RPMI7951 (cell line): Measurements from ENCODE around the gene POLR2I. TPM values are rescaled to one million over a fixed set of nuclear protein-coding genes. Genes with fewer than 3 reads are reported as not detected.
A peak's percentile ranks its signal among the peaks of the same experiment; 100 is the strongest.

Experiments used
- DNase-seq: peaks from one replicate; pipeline ENCODE4 v3.0.0-alpha.2; 2012; ENCODE audit warnings: low read depth
- total RNA-seq: library from RNA; depleted of rRNA; stranded (reverse); fragments of >200 nt; shearing (Covaris generic); gene quantifications from 2 replicates; pipeline ENCODE4 v1.2.3, GENCODE V29; 2014; rRNA removed

Gene POLR2I
- 137 and 167 TPM in 2 replicates for total RNA-seq

DNA sequence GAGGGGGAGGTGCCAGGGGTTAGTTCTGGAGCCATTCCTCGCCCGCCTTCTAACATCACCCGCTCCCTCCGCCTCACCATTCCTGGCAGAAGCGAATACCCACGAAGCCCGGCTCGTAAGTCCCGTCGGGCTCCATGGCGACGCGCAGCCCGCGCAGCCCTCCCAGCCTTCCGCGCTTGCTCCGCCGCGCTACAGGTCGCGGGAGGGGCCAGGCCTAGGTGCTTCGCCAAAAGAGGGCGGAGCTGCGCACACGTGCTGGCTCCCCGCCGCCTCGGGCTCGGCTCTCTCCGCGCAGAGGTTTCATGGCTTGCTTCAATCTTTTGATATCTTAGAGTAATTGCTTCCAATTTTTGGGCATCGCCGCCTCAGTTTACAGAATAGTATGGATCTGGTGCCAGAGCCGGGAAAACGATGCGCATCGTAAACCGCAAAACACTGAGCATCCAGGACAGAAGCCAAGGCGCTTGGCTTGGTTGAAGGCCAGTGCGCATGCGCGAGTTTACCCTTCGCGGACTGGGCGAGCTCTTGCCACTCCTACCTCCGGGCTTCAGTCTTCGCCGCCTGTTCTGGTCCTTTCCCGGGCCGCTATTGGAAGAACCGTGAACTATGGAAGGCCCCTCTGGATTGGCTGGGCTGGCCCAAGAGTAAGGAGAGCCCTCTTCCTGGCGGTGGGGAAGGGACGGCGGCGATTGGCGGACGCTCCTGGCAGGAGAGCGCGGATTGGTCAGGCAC, at the start of gene POLR2I:
Gene POLR2I, minus strand, starts transcription at position 155 of the 732 bp plus-strand sequence. Its CDS starts 19 bp downstream, at position 136.
- peak; percentile 100 for DNase-seq

GRCh38 chr19:36163813-36164212, 49.1 kb upstream of the POLR2I start:
- no peak for DNase-seq

DNA sequence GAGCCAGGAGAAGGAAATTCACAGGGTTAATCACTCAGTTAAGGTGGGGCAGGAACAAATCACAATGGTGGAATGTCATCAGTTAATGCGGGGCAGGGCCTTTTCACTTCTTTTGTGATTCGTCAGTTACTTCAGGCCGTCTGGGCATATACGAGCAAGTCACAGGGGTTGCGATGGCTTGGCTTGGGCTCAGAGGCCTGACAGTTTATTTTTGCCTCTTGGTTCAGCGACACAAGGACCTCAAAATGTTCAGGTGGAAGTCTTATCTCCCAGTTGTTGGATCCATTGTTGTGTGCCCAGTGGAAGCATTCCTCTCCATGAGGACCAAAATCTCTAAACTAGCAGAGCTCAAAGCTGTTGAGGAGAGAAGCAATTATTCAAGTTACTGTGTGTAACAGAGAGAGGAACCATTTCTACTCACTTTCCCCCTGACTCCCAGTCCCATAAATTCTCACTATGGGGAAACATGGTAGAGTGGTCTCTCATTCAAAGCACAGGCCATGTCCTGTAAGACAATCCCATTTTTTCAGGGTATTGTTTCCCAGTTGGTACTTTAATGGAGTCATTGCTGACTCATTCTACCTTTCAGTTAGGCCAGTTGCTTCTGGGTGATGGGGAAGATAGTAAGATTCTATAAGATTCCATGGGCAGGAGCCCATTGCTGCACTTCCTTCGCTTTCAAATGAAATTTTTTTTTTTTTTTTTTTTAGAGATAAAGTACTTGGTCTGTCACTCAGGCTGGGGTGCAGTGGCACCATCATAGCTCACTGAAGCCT, 46.3 kb upstream of the POLR2I start:
- no peak for DNase-seq

GRCh38 chr19:36153126-36153525, 38.5 kb upstream of the POLR2I start:
- DNase-seq, result no peak

DNA sequence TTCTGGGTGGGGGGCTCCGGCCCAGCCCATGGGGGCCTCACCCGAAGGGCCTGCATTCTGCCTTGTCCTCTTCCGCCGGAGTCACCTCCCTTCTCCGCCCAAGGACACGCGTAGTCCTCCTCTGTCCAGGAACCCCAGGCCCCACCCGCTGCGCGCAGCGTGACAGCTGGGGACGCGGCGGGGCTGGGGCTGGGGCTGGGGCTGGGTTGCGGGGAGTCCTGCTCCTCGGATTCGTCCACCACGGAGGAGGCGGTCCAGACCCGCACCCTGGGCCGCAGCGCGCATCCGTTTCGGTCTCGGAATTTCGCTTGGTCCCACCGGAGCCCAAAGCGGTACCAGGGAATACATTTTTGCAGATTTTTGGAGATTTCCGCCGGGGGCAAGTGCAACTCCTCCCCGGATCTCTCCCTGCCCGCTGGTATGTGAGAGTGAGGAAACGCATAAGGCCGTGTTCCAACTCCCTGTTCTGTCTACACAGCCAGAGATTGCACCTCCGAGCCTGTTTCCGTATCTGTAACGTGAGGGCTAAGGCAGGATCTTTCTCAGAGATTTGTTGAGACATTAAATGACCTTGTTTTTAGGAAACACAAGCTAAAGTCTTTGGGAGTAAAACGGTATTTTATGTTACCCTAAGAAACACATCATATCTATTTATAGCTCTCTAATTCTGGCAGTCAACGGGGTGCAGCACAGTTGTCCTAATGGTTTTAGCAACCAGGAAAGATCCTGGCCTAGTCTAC, 37.8 kb upstream of the POLR2I start, which contains the start of gene COX7A1:
Gene COX7A1, minus strand, starts transcription at position 96 of the 740 bp plus-strand sequence. Its CDS starts 40 bp downstream, at position 56.
- DNase-seq, result peak; percentile 42

- no peak for DNase-seq
These were observed 37.3 kb upstream of the POLR2I start for GRCh38 chr19:36152019-36152351.

GRCh38 chr19:36151144-36152018, 36.7 kb upstream of the POLR2I start:
- no peak for DNase-seq

DNA sequence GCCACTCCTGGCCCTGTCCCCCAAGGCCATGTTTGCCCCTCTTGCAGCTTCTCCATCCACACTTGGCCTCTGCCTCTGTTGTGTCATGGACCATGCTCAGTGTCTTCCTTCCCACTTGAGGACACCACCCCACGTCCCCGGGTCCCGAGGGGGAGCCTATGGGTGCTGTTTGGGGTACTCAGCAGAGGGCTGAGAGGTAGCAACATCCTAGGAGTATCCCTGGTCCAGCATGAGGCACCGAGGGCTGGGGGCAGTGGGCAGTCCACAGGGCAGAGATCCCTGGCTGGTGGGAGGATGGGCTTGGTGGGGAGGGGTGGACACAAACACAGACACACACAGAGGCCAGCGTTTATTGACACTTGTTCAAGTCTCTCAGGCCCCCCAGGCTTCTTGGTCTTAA, 35.9 kb upstream of the POLR2I start:
- no peak for DNase-seq

GRCh38 chr19:36149673-36150406, 35.2 kb upstream of the POLR2I start:
- DNase-seq, result no peak

- no peak for DNase-seq
These were observed 29.9 kb upstream of the POLR2I start for GRCh38 chr19:36144624-36145023.

DNA sequence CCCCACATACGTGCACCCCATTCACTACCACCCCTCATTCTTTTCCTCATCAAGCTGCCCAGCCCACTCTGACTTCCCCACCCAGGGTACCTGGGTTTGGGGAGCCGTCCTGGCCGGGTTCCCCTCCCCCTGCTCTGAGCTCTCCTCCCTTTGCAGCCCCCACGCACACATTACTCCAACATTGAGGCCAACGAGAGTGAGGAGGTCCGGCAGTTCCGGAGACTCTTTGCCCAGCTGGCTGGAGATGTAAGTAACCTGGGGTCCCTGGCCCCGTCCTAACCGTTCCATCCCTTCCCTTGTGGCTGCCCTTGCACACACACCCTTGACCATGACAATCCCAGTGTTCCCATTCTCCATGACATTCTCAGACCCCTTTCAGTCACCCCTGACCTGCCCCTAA, 27.8 kb upstream of the POLR2I start:
- DNase-seq, result no peak

DNA sequence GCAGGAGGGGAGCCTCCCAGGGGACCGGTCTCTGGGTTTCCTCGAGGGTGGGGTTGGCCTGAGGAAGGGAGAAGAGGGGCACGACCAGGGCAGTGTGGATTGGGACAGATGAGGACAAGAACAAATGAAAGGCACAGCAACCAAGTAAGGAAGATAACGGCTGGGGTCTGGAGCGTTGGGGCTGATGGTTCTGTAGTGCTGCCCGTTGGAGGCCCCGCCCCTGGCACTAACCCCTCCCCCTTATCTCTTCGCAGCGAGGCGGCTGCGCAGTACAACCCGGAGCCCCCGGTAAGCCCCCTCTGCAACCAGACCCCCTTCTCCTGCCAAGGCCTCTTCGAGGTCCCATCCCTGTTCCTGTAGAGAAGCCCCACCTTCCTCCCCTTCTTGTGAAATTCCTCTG, 27.4 kb upstream of the POLR2I start:
- DNase-seq, result no peak

DNA sequence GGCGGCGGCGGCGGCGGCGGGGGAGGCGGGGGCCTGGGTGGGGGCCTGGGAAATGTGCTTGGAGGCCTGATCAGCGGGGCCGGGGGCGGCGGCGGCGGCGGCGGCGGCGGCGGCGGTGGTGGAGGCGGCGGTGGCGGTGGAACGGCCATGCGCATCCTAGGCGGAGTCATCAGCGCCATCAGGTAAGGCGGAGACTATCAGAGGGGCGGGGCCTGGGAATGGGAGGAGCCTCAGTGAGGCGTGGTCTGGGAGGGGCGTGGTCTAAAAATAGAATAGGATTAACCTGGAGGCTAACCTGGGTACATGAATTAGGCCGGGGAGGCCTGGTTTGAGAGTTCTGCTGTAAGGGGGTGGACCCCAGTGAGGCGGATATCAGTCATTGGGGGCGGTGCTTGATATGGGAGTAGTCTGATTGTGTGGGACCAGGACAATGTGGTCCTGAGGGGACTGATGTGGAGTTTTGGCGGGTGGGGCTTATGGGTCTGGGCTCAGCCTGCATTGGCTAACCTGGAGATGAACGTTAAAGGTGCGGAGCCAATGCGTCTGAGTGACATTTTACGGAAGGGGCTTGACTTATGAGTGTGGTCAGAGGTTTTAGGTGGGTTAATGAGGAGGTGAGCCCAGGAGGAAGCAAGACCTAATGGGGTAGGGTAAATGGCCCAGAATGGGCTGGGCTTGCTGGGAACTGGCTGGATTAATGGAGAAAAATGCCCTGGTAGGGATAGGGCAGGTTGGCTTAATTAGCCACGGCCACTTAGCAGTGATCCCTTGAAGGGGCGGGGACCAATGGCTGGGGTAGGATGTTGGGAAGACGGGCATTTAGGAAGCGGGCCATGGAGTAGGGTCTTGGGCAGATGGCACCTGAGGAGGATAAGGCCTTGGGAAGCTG, 26.6 kb upstream of the POLR2I start:
- DNase-seq, result peak; percentile 78

DNA sequence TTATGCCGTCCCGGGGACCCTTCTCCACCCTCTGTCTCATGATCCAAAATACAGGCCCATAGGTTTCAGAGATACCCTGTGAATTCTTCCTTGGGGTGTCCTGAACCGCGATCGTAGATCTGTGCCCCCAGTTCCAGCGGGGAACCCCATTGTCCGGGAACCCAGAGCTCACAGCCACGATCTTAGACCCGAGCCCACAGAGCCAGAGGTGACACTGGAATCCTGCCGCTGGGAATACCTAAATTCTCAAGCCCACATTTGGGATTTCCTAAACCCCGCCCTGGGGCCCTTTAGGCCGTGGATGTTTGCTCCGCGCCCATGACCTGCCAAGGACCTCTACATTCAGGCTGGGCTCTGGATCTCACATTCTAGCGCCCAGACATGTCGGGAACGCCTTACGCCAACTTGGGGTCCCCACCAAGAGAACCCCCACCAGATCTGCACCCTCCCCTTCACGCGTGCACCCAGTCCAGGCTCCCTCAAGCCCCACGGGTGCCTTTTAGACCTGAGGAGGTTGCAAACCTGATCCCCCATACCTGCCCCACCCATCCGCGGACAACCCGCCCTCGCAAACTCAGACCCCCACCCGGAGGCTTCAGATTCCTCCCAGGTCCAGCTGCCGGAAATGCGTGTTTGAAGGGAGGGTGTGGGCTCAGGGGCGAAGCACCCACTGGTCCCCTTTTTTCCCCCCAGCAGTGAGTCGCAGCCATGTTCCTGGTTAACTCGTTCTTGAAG, 25.8 kb upstream of the POLR2I start:
- DNase-seq, result peak; percentile 62

- DNase-seq, result peak; percentile 96
These were observed 25.0 kb upstream of the POLR2I start, which contains the start of gene CAPNS1 for GRCh38 chr19:36139473-36140303. CAPNS1 (plus strand) TSS chr19:36140066; CDS start chr19:36141012, 946 bp downstream.

GRCh38 chr19:36139120-36139472, 24.4 kb upstream of the POLR2I start:
- no peak for DNase-seq

DNA sequence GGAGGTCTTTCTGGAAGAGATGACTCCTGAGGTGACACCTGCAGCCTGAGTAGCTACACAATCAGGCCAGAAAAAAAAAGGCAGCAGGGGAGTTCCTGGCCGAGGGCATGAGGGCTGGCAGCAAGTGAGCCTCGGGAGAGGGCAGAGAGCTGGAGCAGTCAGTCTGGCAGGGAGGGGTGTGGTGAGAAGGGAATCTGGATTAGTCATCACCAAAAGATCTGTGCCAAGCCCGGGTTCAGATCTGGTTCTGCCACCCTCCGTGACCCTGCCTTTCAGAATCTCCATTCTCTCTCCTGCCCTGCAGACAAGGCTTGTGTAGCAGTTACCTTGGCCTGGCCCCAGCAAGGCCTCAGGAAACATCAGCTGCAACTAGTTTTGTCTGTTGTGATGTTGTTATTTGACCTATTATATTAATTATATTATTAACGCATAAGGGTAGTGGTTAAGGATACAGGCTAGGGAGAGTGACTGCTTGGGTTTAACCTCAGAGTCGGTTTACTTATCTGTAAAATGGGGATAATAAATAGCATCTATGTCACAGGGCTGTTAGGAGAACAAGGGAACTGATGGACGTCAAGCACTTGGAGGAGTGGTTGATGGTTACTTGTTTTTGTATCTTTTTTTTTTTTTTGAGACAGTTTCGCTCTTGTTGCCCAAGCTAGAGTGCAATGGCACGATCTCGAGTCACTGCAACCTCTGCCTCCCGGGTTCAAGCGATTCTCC, 22.4 kb upstream of the POLR2I start:
- peak; percentile 95 for DNase-seq
